Activated T-cell treated with anti-CD3 and anti-CD28 coated beads, Interleukin-2, amount 50 U/mL, for 4 hours (primary cell): ENCODE data around the gene ZNF398. TPM values are rescaled to one million over a fixed set of nuclear protein-coding genes. Genes with fewer than 3 reads are reported as not detected.

Experiments used
- ATAC-seq, 2 donors: fragments of 200-7000 bp; cut with Tn5 transposase; one replicate each; pipeline ENCODE4 v1.10.0; 2021
- DNase-seq: peaks from one replicate; pipeline ENCODE4 v3.0.0-alpha.2; 2020
- H3K27me3 Mint-ChIP-seq: one replicate; pipeline ENCODE4 v1.8.0; 2021; ENCODE audit warnings: low read depth, mixed read lengths
- H3K36me3 Mint-ChIP-seq: one replicate; pipeline ENCODE4 v1.8.0; 2022; ENCODE audit warnings: mixed read lengths; ENCODE audit not compliant: insufficient read depth
- H3K4me1 Mint-ChIP-seq: one replicate; pipeline ENCODE4 v1.8.0; 2021; ENCODE audit warnings: low read depth, mixed read lengths
- H3K4me3 Mint-ChIP-seq: one replicate; pipeline ENCODE4 v1.8.0; 2021; ENCODE audit warnings: mild to moderate bottlenecking, moderate library complexity, mixed read lengths
- H3K9me3 Mint-ChIP-seq: one replicate; pipeline ENCODE4 v1.8.0; 2021; ENCODE audit warnings: mixed read lengths
- total RNA-seq, 3 donors: library from RNA; stranded (reverse); gene quantifications; one replicate each; pipeline ENCODE4 v1.2.1, GENCODE V29; 2021

ZNF398 gene
- total RNA-seq, 3 donors from 2014 or later, result 15.8 to 17.1 (median 16.3) TPM

GRCh38 chr7:149166630-149167352 lies 19.5 kb downstream of the ZNF398 start:
- DNase-seq, result no peak
- Mint-ChIP-seq H3K36me3 (peaks cover 25% of the 10 kb centered on the region), H3K4me3 (no peak overlapping the region), H3K4me1 (no peaks in the 10 kb centered on the region), H3K27me3 (no peaks in the 10 kb centered on the region), H3K9me3 (no peaks in the 10 kb centered on the region)
- no peak for ATAC-seq

DNA sequence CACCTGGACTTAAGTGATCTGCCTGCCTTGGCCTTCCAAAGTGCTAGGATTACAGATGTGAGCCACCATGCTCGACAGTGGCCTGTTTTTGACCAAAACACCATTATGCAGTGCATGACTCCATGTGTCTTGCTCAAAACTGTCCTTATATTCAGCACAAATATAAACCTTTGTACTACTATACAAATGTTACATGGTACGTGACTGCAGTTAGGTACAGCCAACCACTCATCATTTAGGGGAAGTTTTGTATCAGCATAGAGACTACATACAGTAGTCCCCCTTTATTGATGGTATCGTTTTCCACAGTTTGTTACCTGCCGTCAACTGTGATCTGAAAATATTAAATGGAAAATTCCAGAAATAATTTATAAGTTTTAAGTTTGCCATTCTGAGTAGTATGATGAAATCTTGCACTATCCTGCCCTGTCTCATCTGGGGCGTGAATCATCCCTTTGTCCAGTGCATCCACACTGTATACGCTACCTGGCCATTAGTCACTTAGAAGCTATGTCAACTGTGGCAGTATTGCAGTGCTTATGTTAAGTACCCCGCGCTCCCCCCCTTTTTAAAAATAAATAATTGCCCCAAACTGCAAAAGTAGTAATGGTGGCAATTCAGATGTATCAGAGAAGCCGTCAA lies 24.8 kb downstream of the ZNF398 start:
- DNase-seq (no peak), ATAC-seq (no peak)
- no peaks in the 10 kb centered on the region for H3K27me3 Mint-ChIP-seq
- H3K36me3 Mint-ChIP-seq, result peaks cover 22% of the 10 kb centered on the region
- no peaks in the 10 kb centered on the region for H3K4me1 Mint-ChIP-seq
- H3K9me3 Mint-ChIP-seq, result no peaks in the 10 kb centered on the region
- H3K4me3 Mint-ChIP-seq, result no peak overlapping the region

GRCh38 chr7:149172534-149172920 lies 25.3 kb downstream of the ZNF398 start:
- H3K9me3 Mint-ChIP-seq, result no peaks in the 10 kb centered on the region
- no peak for DNase-seq
- peaks cover 25% of the 10 kb centered on the region for H3K36me3 Mint-ChIP-seq
- no peaks in the 10 kb centered on the region for H3K27me3 Mint-ChIP-seq
- ATAC-seq, result no peak
- no peaks in the 10 kb centered on the region for H3K4me1 Mint-ChIP-seq
- H3K4me3 Mint-ChIP-seq, result no peak overlapping the region

- H3K36me3 Mint-ChIP-seq, result peaks cover 35% of the 10 kb centered on the region
- DNase-seq, result no peak
- ATAC-seq, result no peak
- H3K9me3 Mint-ChIP-seq, result no peaks in the 10 kb centered on the region
- no peaks in the 10 kb centered on the region for H3K4me1 Mint-ChIP-seq
- no peak overlapping the region for H3K4me3 Mint-ChIP-seq
- H3K27me3 Mint-ChIP-seq, result no peaks in the 10 kb centered on the region
These were observed 27.9 kb downstream of the ZNF398 start for GRCh38 chr7:149175150-149175549.

DNA sequence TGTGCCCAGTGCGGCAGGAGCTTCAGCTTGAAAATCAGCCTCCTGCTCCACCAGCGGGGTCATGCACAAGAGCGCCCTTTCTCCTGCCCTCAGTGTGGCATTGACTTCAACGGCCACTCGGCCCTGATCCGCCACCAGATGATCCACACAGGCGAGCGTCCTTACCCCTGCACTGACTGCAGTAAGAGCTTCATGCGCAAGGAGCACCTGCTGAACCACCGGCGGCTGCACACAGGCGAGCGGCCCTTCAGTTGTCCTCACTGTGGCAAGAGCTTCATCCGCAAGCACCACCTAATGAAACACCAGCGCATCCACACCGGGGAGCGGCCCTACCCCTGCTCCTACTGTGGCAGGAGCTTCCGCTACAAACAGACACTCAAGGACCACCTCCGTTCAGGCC lies 32.0 kb downstream of the ZNF398 start:
- Mint-ChIP-seq H3K27me3 (no peaks in the 10 kb centered on the region), H3K4me1 (no peaks in the 10 kb centered on the region), H3K36me3 (peaks cover 36% of the 10 kb centered on the region), H3K4me3 (no peak overlapping the region), H3K9me3 (no peaks in the 10 kb centered on the region)
- DNase-seq (no peak), ATAC-seq (no peak)

DNA sequence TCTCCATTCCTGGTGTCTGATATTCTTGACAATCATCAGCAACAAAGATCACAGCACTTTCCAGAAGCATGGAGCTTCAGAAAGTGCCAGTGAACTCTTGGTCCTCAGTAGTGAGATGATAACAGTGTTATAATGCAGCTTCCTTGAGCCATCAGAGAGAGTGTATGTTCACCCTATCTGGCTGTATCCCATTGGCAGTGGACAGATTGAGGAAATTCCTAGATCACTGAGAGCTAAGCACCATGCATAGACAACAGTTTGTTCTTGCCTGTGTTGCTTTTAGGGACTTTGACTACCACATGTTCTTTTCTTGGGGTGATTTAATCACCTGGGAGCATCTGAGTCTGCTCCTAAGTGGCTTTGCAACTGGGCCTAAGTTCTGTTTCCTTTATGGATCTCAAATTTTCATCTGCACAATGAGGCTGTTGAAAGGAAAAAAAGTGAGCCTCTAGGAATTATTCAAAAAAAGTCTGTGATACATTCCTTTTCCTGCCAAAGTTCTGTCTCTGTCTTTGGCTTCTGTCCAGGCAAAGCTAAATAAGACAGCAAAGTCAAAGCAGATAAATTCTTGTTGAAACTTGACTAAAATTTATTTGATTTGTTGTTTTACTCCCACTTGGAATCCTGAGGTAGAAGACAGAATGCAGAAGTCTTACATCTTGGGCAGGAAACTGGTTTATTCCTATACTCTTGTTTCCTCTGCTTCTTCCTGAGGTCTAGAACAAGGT lies 33.6 kb downstream of the ZNF398 start:
- H3K27me3 Mint-ChIP-seq, result no peaks in the 10 kb centered on the region

DNA sequence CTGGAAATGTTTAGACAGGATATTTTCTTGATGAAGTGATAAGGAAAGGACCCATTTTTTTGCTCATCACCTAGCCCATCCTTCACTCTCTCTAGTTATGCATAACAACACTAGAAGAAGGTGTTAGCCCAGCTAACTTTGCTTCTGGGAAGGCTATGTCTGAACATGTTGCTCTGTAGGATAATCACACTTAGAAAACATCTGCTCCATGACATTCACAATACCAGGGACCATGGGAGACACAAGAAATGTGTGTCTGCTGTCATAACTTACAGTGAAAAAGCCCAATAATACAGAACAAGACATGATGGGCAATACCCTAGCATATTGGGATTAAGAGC lies 34.2 kb downstream of the ZNF398 start:
- Mint-ChIP-seq H3K36me3 (peaks cover 34% of the 10 kb centered on the region), H3K27me3 (no peaks in the 10 kb centered on the region), H3K9me3 (no peaks in the 10 kb centered on the region), H3K4me1 (no peaks in the 10 kb centered on the region), H3K4me3 (no peak overlapping the region)
- ATAC-seq (no peak), DNase-seq (no peak)

More for the DNA sequence above, 33.6 kb downstream of the ZNF398 start:
- ATAC-seq (no peak), DNase-seq (no peak)
- Mint-ChIP-seq H3K4me3 (no peak overlapping the region), H3K36me3 (peaks cover 36% of the 10 kb centered on the region), H3K4me1 (no peaks in the 10 kb centered on the region), H3K9me3 (no peaks in the 10 kb centered on the region)

- Mint-ChIP-seq H3K4me1 (no peaks in the 10 kb centered on the region), H3K36me3 (peaks cover 12% of the 10 kb centered on the region), H3K4me3 (no peak overlapping the region), H3K27me3 (no peaks in the 10 kb centered on the region), H3K9me3 (no peaks in the 10 kb centered on the region)
- DNase-seq (no peak), ATAC-seq (no peak)
These were observed 37.0 kb downstream of the ZNF398 start for GRCh38 chr7:149184274-149184673.

DNA sequence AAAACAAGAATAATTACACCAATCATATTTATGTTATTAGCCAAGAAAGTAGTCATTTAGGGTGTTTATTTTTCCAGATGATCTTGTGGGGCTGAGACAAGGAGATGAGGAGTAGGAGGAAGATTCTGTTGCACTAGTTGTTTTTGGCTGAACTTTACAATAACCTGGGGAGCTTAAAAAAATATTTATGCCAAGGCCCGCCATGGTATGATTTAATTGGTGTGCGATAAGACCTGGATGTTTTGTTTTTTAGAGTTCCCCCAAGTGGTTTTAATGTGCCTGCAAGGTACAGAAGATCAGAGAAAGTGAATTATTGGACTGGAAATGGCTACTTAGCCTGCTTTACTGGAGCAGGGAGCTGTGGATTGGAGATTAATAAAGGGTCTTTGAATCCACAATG lies 41.0 kb downstream of the ZNF398 start:
- H3K27me3 Mint-ChIP-seq, result no peaks in the 10 kb centered on the region
- H3K4me1 Mint-ChIP-seq, result peaks cover 10% of the 10 kb centered on the region
- no peak for ATAC-seq
- no peak overlapping the region for H3K4me3 Mint-ChIP-seq
- no peak for DNase-seq
- no peaks in the 10 kb centered on the region for H3K9me3 Mint-ChIP-seq
- H3K36me3 Mint-ChIP-seq, result peaks cover 5% of the 10 kb centered on the region

DNA sequence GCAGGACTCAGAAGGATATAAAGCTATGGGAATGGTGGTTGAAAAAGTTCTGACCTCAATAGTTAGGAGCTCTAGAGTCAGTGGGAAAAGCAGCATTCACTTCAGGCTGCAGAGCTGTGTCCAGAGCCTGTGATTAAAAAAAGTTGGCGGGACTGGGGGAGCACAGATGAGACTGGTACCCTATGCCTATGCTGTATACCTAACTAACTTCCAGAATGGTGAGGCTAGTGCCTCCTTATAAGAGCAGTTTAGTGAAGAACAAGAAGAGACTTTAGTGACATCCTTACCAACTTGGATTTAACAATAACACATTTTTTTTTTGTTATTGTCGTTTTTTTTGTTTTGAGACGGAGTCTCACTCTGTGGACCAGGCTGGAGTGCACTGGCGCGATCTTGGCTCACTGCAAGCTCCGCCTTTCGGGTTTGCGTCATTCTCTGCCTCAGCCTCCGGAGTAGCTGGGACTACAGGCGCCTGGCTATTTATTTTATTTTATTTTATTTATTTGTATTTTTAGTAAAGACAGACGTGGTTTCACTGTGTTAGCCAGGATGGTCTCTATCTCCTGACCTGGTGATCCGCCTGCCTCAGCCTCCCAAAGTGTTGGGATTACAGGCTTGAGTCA lies 41.5 kb downstream of the ZNF398 start:
- DNase-seq (no peak), ATAC-seq (no peak)
- H3K4me1 Mint-ChIP-seq, result peaks cover 10% of the 10 kb centered on the region
- H3K4me3 Mint-ChIP-seq, result no peak overlapping the region
- H3K27me3 Mint-ChIP-seq, result no peaks in the 10 kb centered on the region
- peaks cover 3% of the 10 kb centered on the region for H3K36me3 Mint-ChIP-seq
- H3K9me3 Mint-ChIP-seq, result no peaks in the 10 kb centered on the region

DNA sequence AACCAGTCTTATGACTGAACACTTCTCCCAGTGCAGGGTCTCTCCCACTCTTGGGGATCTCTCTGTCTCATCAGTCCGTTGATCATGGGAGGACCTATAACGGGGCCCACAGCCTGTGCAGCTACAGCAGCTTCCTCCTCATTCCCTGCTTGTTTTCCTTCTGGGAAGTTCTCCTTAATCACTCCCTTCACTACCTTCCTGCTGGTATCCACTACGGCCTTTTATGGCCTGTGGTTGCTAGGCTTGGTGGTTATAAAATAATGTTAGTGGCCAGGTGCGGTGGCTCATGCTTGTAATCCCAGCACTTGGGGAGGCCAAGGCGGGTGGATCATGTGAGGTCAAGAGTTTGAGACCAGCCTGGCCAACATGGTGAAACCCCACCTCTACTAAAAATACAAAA lies 44.6 kb downstream of the ZNF398 start:
- DNase-seq (no peak), ATAC-seq (no peak)
- no peaks in the 10 kb centered on the region for H3K36me3 Mint-ChIP-seq
- no peaks in the 10 kb centered on the region for H3K27me3 Mint-ChIP-seq
- H3K4me3 Mint-ChIP-seq, result peak overlapping the region; percentile 84
- no peaks in the 10 kb centered on the region for H3K9me3 Mint-ChIP-seq
- peaks cover 19% of the 10 kb centered on the region for H3K4me1 Mint-ChIP-seq

DNA sequence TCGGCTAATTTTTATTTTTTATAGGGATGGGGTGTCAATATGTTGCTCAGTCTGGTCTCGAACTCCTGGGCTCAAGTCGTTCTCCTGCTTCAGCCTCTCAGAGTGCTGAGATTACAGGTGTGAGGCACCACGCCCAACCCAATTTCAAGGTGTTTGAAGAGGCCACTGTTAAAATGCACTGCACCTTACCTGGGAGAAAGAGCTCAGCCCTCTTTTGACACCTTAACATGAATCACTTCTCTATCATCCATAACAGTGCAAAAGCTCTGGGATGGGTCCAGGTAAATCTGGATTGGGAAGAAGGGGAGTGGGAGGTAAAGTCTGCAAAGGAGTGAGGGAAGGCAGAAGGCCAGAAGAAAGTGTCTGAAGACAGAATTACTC lies 47.5 kb downstream of the ZNF398 start:
- Mint-ChIP-seq H3K36me3 (peaks cover 15% of the 10 kb centered on the region), H3K4me1 (peaks cover 40% of the 10 kb centered on the region), H3K27me3 (no peaks in the 10 kb centered on the region), H3K4me3 (peak overlapping the region; percentile 87), H3K9me3 (no peaks in the 10 kb centered on the region)
- no peak for DNase-seq
- ATAC-seq, result no peak

DNA sequence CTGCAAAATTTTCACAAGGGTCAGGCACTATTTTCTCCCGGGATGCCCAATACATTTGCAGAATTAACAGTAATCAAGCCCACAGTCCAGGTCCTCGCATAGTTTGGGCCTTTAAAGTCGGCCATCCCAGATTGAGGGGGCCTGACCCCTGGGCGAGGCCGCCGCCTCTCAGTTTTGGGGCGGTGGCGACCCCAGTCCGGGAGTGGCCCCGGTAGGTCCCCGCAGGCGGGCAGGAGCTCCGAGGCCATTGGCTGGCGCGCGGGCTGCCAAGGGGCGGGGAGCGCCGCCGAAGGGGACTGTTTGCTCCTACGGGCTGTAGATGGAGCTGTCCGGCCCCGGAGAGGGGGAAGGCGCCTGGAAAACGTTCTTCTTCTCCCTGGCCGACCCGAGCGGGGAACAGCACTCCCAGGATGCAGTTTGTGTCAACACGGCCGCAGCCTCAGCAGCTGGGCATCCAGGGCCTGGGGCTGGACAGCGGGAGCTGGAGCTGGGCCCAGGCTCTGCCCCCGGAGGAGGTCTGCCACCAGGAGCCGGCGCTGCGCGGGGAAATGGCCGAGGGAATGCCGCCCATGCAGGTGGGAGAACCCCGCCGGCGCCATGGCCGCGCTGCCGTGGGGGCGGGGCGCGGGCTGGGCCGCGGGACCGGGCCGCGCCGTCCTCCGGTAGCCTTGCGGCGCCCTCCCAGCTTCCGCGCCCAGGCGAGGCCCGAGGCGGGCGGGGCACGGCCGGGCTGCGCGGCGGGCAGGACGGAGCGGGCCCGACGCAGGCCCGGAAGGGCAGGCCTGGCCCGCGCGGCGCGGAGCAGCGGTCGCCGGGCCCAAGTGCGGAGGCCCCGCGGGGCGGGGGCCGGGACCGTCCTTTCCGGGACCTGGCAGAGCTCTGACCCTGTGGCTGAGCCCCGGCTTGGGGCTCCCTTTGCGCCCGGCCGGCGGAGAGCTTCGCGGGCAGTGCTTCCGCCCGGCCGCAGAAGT lies 48.2 kb downstream of the ZNF398 start, which contains the start of gene ZNF282:
Gene ZNF282, plus strand, starts transcription at position 367 of the 971 bp plus-strand sequence. Its CDS starts 44 bp downstream, at position 411.
- DNase-seq, result peak; percentile 61
- ATAC-seq, result peak; percentile 94
- Mint-ChIP-seq H3K36me3 (peaks cover 21% of the 10 kb centered on the region), H3K4me3 (peak within 1 kb of the TSS; percentile 92), H3K27me3 (no peaks in the 10 kb centered on the region), H3K9me3 (no peaks in the 10 kb centered on the region), H3K4me1 (peaks cover 46% of the 10 kb centered on the region)
